ENCODE data around the gene INSIG1.

- TF ChIP-seq EP300 (IDR thresholded peaks at IDR 0.05; ENCODE audit: low read depth) (no peak), POLR2A (IDR thresholded peaks at IDR 0.05) (no peak)
Measured at GRCh38 chr7:155339474-155339873, 41.8 kb downstream of the INSIG1 start.

Data from transverse colon (tissue), 1 donor.